GM12872 (cell line): Measurements from ENCODE around the gene FAF2.

ENCODE experiments used
- CTCF ChIP-seq: IDR thresholded peaks from 3 replicates; pipeline ENCODE4 v1.5.1; 2011; ENCODE audit warnings: low read depth, mild to moderate bottlenecking, low read length, moderate library complexity; ENCODE audit not compliant: insufficient read depth

Gene FAF2

DNA sequence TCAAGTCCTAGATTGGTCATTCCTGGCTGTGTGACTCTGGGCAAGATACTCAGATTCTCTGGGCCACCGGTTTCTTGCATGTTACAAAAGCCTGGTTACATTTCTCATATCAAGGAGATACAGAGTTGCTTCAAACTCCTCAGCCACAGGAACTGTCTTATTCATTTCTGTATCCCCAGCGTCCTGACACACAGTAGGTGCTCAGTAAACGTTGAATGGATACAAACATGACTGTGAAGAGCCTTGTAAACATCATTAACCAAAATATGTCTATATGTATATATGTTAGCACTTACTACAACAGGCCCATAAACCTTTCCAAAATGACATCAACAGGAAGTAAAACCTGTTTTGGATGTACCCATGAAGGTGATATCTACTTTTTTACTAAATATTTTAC is 33.5 kb upstream of the FAF2 start:
- TF ChIP-seq CTCF = no peak

- no peak for TF ChIP-seq CTCF
These were observed 32.8 kb upstream of the FAF2 start for GRCh38 chr5:176415240-176415951.

- peak; percentile 64; the same call in 2 of the 3 replicates for TF ChIP-seq CTCF
These were observed 31.9 kb upstream of the FAF2 start, which contains the start of gene CLTB for GRCh38 chr5:176415952-176416924. Gene CLTB (minus strand): TSS chr5:176416539. CDS start chr5:176416363, 176 bp downstream.

- TF ChIP-seq CTCF = no peak
These were observed 31.2 kb upstream of the FAF2 start for GRCh38 chr5:176416965-176417364.

- TF ChIP-seq CTCF = no peak
These were observed 29.9 kb upstream of the FAF2 start for GRCh38 chr5:176418251-176418650.

GRCh38 chr5:176420086-176420485 is 28.1 kb upstream of the FAF2 start:
- no peak for TF ChIP-seq CTCF

DNA sequence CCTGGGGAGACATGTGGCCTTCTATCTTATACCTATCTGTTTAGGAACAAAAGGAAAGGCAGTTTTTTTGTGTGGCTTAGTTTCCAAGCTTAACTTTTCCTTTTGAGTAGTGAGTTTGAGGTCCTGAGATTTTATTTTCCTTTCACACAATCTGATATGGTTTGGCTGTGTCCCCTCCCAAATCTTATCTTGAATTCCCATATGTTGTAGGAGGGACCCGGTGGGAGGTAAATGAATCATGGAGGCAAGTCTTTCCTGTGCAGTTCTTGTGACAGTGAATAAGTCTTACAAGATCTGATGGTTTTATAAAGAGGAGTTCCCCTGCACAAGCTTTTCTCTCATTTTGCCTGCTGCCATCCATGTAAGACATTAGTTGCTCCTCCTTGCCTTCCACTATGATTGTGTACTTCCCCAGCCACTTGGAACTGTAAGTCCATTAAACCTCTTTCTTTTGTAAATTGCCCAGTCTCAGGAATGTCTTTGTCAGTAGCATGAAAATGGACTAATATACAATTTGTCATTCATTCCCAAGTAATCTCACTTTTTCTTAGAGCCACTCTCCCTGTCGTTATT is 27.1 kb upstream of the FAF2 start:
- no peak for TF ChIP-seq CTCF
